HG02759 (cell line): ENCODE measurements around the gene FAM240A.
"Not testable (repeated sequence)": the region's sequence is repeated elsewhere in the genome, so short reads cannot be mapped to it uniquely, and the experiment has no call there.

Experiments
- ATAC-seq: cut with Tn5 transposase; IDR thresholded peaks from one replicate; pipeline ENCODE4 v1.9.1; 2021; ENCODE audit warnings: mild to moderate bottlenecking, moderate library complexity; ENCODE audit not compliant: unreplicated experiment

Gene FAM240A

GRCh38 chr3:46585799-46586693 lies 26.3 kb upstream of the FAM240A start:
- ATAC-seq, result no peak

- no peak for ATAC-seq
These were observed 25.5 kb upstream of the FAM240A start for GRCh38 chr3:46586738-46587246.

DNA sequence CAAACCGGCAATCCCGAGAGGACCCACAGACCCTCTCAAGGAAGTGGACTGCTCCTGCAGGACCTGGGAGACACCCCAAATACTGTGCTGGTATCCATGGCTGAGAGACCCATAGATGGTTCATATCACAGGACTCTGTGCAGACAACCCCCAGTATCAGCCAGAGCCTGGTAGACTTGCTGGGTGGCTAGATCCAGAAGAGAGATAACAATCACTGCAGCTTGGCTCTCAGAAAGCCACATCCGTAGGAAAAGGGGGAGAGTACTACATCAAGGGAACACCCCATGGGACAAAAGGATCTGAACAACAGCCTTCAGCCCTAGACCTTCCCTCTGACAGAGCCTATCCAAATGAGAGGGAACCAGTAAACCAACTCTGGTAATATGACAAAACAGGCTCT lies 25.1 kb upstream of the FAM240A start:
- not testable (repeated sequence) for ATAC-seq

- no peak for ATAC-seq
These were observed 19.0 kb upstream of the FAM240A start for GRCh38 chr3:46593274-46593862.

DNA sequence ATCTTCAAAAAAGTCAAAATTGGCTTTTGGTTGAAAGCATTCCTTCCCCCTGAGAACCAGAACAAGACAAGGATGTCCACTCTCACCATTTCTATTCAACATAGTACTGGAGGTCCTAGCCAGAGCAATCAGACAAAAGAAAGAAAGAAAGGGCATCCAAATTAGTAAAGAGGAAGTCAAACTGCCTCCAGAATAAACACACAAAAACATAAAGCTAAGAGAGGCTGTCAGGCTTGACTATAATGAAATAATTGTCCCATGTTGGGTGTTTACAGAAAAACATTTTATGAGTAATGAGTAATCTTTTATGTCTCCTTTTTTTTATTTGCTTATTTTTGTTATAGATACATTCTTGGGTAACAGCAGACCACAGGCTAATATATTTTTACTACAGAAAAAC lies 18.3 kb upstream of the FAM240A start:
- no peak for ATAC-seq

DNA sequence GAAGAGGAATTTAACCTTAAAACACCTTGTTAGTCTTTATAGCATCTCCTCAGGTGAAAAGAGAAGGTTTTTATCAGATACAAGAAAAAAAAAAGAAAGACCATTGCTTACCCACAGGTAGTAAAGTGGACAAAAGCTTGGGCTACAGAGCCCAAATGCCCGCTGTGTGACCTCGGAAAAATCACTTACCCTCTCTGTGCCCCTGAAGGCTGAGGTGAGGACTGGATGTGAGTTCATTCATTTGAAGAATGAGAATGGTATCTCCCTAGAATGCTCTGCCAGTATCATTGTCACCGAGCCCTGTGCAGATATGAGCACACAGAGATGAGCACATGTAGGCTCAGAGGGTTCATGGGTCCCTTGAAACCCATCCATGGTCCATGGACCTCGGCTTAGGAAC lies 17.6 kb upstream of the FAM240A start:
- ATAC-seq, result no peak

DNA sequence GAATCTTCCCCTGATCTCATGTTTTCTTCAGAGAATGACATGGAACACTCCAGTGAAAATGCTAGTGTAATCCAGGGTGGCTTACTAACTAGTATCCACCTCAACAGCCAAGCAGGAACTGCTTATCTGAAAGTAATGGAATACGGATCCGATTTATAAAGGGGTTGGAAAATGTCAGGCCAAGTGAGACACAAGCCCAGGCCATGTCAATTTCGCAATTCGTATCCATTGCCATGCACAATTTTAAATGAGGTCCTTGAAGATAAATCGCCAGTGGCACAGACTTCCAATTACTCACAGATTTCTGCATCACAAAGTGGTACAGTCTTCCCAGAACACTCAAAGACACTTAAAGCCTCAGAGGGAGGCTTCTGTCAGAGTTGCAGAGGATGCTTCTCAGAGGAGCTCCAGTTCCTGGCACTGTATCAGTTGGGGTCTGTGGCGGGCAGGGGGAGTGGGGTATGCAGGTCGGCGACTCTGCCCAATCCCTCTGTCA lies 16.5 kb upstream of the FAM240A start:
- no peak for ATAC-seq

GRCh38 chr3:46599590-46599989 lies 12.7 kb upstream of the FAM240A start:
- ATAC-seq, result no peak

DNA sequence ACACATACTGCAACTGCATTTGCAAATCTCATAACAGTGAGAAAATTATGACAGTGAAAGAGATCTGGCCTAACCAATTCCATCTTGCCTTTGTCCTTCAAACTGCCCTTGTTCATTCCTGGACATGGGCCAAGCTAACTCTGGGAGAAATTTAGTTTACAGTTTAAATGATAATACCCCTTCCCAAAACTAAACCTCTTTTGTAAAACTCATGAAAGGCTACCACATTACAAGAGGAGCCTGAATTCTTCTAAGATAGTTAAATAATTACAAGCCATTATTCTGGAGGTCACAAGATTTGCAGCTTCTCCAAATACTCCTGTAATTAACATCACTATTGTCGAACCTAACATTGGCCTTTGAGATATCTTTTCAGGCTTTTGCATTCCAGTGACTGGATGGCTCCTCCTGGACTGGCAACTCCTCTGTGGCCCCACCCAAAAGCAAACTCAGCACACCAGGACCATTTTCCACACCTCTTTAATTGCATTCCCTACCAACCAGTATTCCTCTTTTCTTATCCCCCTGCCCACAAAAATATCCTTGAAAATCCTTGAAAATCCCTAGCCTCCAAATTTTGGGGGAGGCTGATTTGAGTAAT lies 8.8 kb upstream of the FAM240A start:
- ATAC-seq, result no peak

GRCh38 chr3:46604127-46604526 lies 8.2 kb upstream of the FAM240A start:
- ATAC-seq, result no peak

GRCh38 chr3:46607603-46608028 lies 4.7 kb upstream of the FAM240A start:
- ATAC-seq, result no peak

GRCh38 chr3:46609212-46609721 lies 3.1 kb upstream of the FAM240A start:
- no peak for ATAC-seq

- no peak for ATAC-seq
These were observed 2.2 kb upstream of the FAM240A start for GRCh38 chr3:46609944-46610722.

- ATAC-seq, result no peak
These were observed 1.1 kb downstream of the FAM240A start for GRCh38 chr3:46613313-46614005.

- ATAC-seq, result no peak
These were observed 2.1 kb downstream of the FAM240A start for GRCh38 chr3:46614431-46614830.

GRCh38 chr3:46615050-46615775 lies 2.9 kb downstream of the FAM240A start:
- ATAC-seq, result no peak

DNA sequence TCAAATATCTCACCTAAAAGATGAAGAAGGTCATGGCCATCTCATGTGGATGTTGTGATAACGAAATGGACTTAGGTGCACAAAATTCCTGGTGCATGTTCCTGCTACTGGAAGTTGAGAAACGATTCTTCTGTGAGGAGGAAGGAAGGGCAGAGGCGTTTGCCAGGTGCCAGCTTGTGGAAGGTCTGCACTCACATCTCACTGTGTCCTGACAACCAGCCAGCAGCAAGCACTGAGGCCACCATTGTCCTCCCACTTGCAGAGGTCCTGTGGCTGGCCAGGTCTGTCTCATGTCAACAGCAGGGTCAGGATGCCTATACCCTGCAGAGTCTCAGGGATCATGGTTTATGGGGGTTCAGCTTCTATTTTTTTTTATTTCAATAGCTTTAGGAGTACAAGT lies 3.7 kb downstream of the FAM240A start:
- ATAC-seq, result no peak

DNA sequence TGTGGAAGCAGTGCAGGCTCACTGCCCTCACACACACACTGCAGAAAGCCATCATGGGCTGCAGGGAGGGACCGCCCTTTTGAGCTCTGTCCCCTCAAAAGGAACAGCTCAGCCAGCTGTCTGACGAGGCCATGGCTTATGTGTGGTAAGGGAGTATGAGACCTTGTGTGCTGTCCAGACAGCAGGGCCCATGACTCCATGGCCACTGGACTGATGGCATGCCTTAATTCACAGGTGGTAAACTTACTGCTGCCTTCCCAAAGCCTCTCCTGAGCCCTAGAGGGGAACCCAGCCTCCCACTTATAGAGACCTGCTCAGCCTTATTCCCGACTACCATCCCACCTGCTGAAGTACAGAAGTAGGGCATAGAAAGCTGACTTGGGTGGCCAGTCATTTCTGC lies 5.6 kb downstream of the FAM240A start:
- ATAC-seq, result no peak
